B cell (primary cell): Measurements from ENCODE around the gene MTFR2. TPM values are rescaled to one million over a fixed set of nuclear protein-coding genes. Genes with fewer than 3 reads are reported as not detected.

Experiments used
- ATAC-seq: fragments of 200-7000 bp; cut with Tn5 transposase; one replicate; pipeline ENCODE4 v1.10.0; 2021; ENCODE audit warnings: low read depth, mild to moderate bottlenecking, moderate number of reproducible peaks, moderate library complexity
- CTCF ChIA-PET: fragments of 350-600 bp; sonication (Branson Sonifier 250); formaldehyde crosslinking; loops from one replicate; lab custom pipeline; 2021; ENCODE audit warnings: antibody characterized with exemption, inconsistent platforms; lab: Charles Lee
- POLR2A ChIA-PET: fragments of 350-600 bp; sonication (Branson Sonifier 250); formaldehyde crosslinking; loops from one replicate; lab custom pipeline; 2021; ENCODE audit warnings: antibody characterized with exemption; lab: Charles Lee
- DNase-seq: peaks from one replicate; pipeline ENCODE4 v3.0.0; 2013
- H2AFZ ChIP-seq: 2 replicates; pipeline ENCODE4 v1.6.1; 2012; ENCODE audit warnings: mild to moderate bottlenecking, low read depth, low read length; ENCODE audit not compliant: insufficient read depth, poor library complexity, severe bottlenecking
- H3K27ac ChIP-seq, 2 donors: 1 replicate in 1 of 2; 2 replicates in 1 of 2; pipeline ENCODE4 v1.5.1; 2012 to 2013; ENCODE audit warnings: low read length in 2 of 2, mild to moderate bottlenecking in 2 of 2, moderate library complexity in 1 of 2
- H3K27me3 ChIP-seq, 4 experiments: fragments of 200-600 bp in 1 of 4; sonication (generic) in 1 of 4; replicated peaks in 1 of 4; 1 replicate in 2 of 4; 2 replicates in 2 of 4; pipeline versions ENCODE4 v1.6.1 to v1.7.0; 2013 to 2016; ENCODE audit warnings: low read length in 3 of 4, mild to moderate bottlenecking in 2 of 4, mixed read lengths in 1 of 4, moderate library complexity in 1 of 4; ENCODE audit not compliant: insufficient read depth in 4 of 4, control insufficient read depth in 3 of 4; ENCODE audit errors: control extremely low read depth in 1 of 4
- H3K36me3 ChIP-seq, 2 experiments: replicated peaks in 1 of 2; 1 replicate in 1 of 2; 2 replicates in 1 of 2; pipeline versions ENCODE4 v1.6.1 to v1.7.1; 2013; ENCODE audit warnings: low read length in 1 of 2; ENCODE audit not compliant: insufficient read depth in 2 of 2, control insufficient read depth in 1 of 2; ENCODE audit errors: control extremely low read depth in 1 of 2, extremely low read depth in 1 of 2
- H3K4me1 ChIP-seq, 2 donors: fragments of 200-600 bp in 1 of 2; sonication (generic) in 1 of 2; 1 replicate in 1 of 2; 2 replicates in 1 of 2; pipeline versions ENCODE4 v1.5.1 to v1.6.1; 2013 to 2017; ENCODE audit warnings: low read length in 2 of 2; ENCODE audit not compliant: control insufficient read depth in 2 of 2, insufficient read depth in 2 of 2
- H3K4me2 ChIP-seq: replicated peaks from 2 replicates; pipeline ENCODE3; 2012; ENCODE audit warnings: mild to moderate bottlenecking, low read depth, low read length; ENCODE audit not compliant: poor library complexity, severe bottlenecking
- H3K4me3 ChIP-seq, 5 experiments: fragments of 200-600 bp in 1 of 5; sonication (generic) in 1 of 5; 1 replicate in 3 of 5; 2 replicates in 2 of 5; pipeline versions ENCODE4 v1.5.1 to v1.7.0; 2011 to 2016; ENCODE audit warnings: low read length in 4 of 5, mild to moderate bottlenecking in 4 of 5, low read depth in 2 of 5, control low read depth in 1 of 5, moderate library complexity in 1 of 5; ENCODE audit not compliant: insufficient read depth in 1 of 5; ENCODE audit errors: control extremely low read depth in 1 of 5, extremely low read depth in 1 of 5
- H3K79me2 ChIP-seq: fragments of 200-600 bp; sonication (generic); one replicate; pipeline ENCODE4 v1.6.0; 2016; ENCODE audit warnings: low read length; ENCODE audit not compliant: control insufficient read depth, insufficient read depth
- H3K9ac ChIP-seq: fragments of 200-600 bp; sonication (generic); 2 replicates; pipeline ENCODE4 v1.6.1; 2017; ENCODE audit warnings: mild to moderate bottlenecking, low read length, moderate library complexity
- H3K9me3 ChIP-seq, 3 donors: one replicate each; pipeline versions ENCODE4 v1.6.1 to v1.7.1; 2013; ENCODE audit warnings: low read length in 2 of 3; ENCODE audit not compliant: control insufficient read depth in 2 of 3, insufficient read depth in 1 of 3; ENCODE audit errors: control extremely low read depth in 1 of 3
- H4K20me1 ChIP-seq: 2 replicates; pipeline ENCODE4 v1.6.0; 2012; ENCODE audit warnings: mild to moderate bottlenecking, low read length; ENCODE audit not compliant: insufficient read depth, control insufficient read depth, poor library complexity, severe bottlenecking
- H3K27ac Mint-ChIP-seq: one replicate; pipeline ENCODE4 v1.8.0; 2021; ENCODE audit warnings: mixed read lengths
- H3K27me3 Mint-ChIP-seq: one replicate; pipeline ENCODE4 v1.8.0; 2021; ENCODE audit warnings: mixed read lengths
- H3K4me1 Mint-ChIP-seq: one replicate; pipeline ENCODE4 v1.8.0; 2021; ENCODE audit warnings: mixed read lengths
- H3K4me3 Mint-ChIP-seq: one replicate; pipeline ENCODE4 v1.8.0; 2021; ENCODE audit warnings: mixed read lengths
- H3K9me3 Mint-ChIP-seq: one replicate; pipeline ENCODE4 v1.8.0; 2022; ENCODE audit warnings: mixed read lengths; ENCODE audit not compliant: insufficient read depth
- EZH2 ChIP-seq: IDR thresholded peaks from 2 replicates; pipeline ENCODE4 v1.6.1; 2012; ENCODE audit warnings: borderline replicate concordance, low read depth, mild to moderate bottlenecking, moderate library complexity, low read length; ENCODE audit not compliant: insufficient read depth, poor library complexity, severe bottlenecking
- WGBS: methylation state at CpG from one replicate; pipeline ENCODE4 v1.1.5; 2013; ENCODE audit warnings: missing lambda C conversion rate; ENCODE audit not compliant: insufficient coverage; 5-methylcytosine and 5-hydroxymethylcytosine counted together
- intact Hi-C: fragments of 100-400 bp; cut with micrococcal nuclease; formaldehyde crosslinking; loops from one replicate; pipeline ENCODE4 v1.10.0; 2022
- polyA plus RNA-seq: library from polyadenylated mRNA; depleted of rRNA; stranded (reverse); fragments of >200 nt; gene quantifications from 2 replicates; pipeline ENCODE4 v1.2.3, GENCODE V29; 2012
- total RNA-seq, 2 donors: library from RNA; stranded (reverse); fragments of 120-200 nt in 1 of 2; gene quantifications; 1 replicate in 1 of 2; 2 replicates in 1 of 2; pipeline versions ENCODE4 v1.2.3 to v1.2.4, GENCODE V29; 2013 to 2022
- TF ChIP-seq, protein P1 (sequence below): fragments of 200-600 bp; IDR thresholded peaks from one replicate; pipeline ENCODE4 v1.8.0; 2022; ENCODE audit warnings: antibody characterized with exemption, mild to moderate bottlenecking

Gene MTFR2
- total and polyA plus RNA-seq, 2 donors (not counting 1 experiment from before 2014, with no cell fraction given), result 2.0 to 3.9 TPM

DNA sequence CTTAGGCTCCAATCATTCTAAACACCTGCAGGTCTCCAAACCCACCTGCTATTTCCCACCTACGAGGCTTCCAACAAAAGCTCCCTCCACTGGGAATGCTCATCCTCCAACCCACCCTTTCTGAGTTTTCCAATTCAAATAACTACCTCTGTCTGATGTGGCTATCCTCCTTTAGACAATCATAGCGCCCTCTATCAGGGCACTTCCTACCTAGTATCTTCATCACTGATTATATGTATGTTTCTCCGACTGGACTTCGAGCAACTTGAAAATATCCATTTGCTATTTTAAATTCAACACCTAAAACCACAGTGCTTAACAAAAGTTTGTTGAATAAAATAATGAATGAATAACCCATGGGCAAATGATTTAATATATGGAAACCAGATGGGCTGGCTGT lies 41.3 kb downstream of the MTFR2 start:
- CTCF ChIA-PET, result no interaction called here
- H3K4me3 ChIP-seq, result no peak overlapping the region
- no peak overlapping the region for H3K4me3 Mint-ChIP-seq
- H3K9ac ChIP-seq, result no peak overlapping the region
- no peak for ATAC-seq
- peaks cover 0 to 2% (median 0%) of the 10 kb centered on the region in 4 experiments for H3K27me3 ChIP-seq
- no peaks in the 10 kb centered on the region for H3K36me3 ChIP-seq
- H3K27me3 Mint-ChIP-seq, result no peaks in the 10 kb centered on the region
- H4K20me1 ChIP-seq, result no peaks in the 10 kb centered on the region
- H3K9me3 Mint-ChIP-seq, result no peaks in the 10 kb centered on the region
- H3K79me2 ChIP-seq, result no peaks in the 10 kb centered on the region
- POLR2A ChIA-PET, result no interaction called here
- intact Hi-C loops, result no loop called here
- 79% methylated on average over 1 of the region's 4 CpGs for WGBS
- no peak overlapping the region for H3K27ac Mint-ChIP-seq
- H3K4me1 Mint-ChIP-seq, result no peaks in the 10 kb centered on the region
- H3K9me3 ChIP-seq, result no peaks in the 10 kb centered on the region
- TF ChIP-seq EZH2, result no peak
- TF ChIP-seq, protein P1, sequence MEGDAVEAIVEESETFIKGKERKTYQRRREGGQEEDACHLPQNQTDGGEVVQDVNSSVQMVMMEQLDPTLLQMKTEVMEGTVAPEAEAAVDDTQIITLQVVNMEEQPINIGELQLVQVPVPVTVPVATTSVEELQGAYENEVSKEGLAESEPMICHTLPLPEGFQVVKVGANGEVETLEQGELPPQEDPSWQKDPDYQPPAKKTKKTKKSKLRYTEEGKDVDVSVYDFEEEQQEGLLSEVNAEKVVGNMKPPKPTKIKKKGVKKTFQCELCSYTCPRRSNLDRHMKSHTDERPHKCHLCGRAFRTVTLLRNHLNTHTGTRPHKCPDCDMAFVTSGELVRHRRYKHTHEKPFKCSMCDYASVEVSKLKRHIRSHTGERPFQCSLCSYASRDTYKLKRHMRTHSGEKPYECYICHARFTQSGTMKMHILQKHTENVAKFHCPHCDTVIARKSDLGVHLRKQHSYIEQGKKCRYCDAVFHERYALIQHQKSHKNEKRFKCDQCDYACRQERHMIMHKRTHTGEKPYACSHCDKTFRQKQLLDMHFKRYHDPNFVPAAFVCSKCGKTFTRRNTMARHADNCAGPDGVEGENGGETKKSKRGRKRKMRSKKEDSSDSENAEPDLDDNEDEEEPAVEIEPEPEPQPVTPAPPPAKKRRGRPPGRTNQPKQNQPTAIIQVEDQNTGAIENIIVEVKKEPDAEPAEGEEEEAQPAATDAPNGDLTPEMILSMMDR, result no peak
- no peak for DNase-seq
- H3K27ac ChIP-seq, result no peak overlapping the region
- H3K4me1 ChIP-seq, result no peaks in the 10 kb centered on the region
- H2AFZ ChIP-seq, result no peak overlapping the region
- no peak overlapping the region for H3K4me2 ChIP-seq

DNA sequence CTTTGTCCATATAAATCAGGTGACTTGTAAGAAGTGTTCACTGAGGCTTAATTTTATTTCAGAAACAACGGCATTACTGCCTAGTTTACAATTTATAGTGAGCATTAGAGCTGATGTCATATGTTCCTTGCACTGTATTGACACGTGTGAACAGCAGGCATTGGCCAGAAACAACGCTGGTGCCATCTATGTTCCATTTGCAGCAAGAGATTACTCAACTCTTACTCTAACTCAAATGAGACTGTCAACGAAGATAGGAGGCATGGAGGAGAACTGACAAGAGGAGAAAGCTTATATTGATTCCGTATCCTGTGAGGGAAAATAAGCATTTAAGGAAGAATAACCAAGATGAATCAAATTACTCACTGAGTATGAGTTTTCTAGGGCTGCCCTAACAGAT lies 48.4 kb downstream of the MTFR2 start:
- intact Hi-C loops, result no loop called here
- no peak overlapping the region for H3K27ac ChIP-seq
- Mint-ChIP-seq H3K27me3 (peaks cover 20% of the 10 kb centered on the region), H3K9me3 (no peaks in the 10 kb centered on the region), H3K4me3 (no peak overlapping the region), H3K4me1 (no peaks in the 10 kb centered on the region), H3K27ac (no peak overlapping the region)
- ChIA-PET POLR2A (no interaction called here), CTCF (no interaction called here)
- no peak overlapping the region for H3K9ac ChIP-seq
- no peaks in the 10 kb centered on the region for H3K79me2 ChIP-seq
- H4K20me1 ChIP-seq, result no peaks in the 10 kb centered on the region
- no peaks in the 10 kb centered on the region for H3K27me3 ChIP-seq
- no peak overlapping the region for H3K4me2 ChIP-seq
- no peaks in the 10 kb centered on the region for H3K36me3 ChIP-seq
- no peak overlapping the region for H2AFZ ChIP-seq
- H3K4me1 ChIP-seq, result no peaks in the 10 kb centered on the region
- H3K4me3 ChIP-seq, result no peak overlapping the region
- DNase-seq (no peak), ATAC-seq (no peak)
- H3K9me3 ChIP-seq, result no peaks in the 10 kb centered on the region
- TF ChIP-seq, protein P1, result no peak
- TF ChIP-seq EZH2, result no peak
- WGBS, result no CpG with 5 or more reads among the region's 5 CpGs
